Fibroblast of skin of scalp (primary cell): ENCODE measurements around the gene SH3GLB2. TPM values are rescaled to one million over a fixed set of nuclear protein-coding genes. Genes with fewer than 3 reads are reported as not detected.

ENCODE experiments used
- DNase-seq: peaks from one replicate; pipeline ENCODE4 v3.0.0-alpha.2; 2013
- polyA plus RNA-seq, 2 experiments: library from polyadenylated mRNA; unstranded; fragments of 120-200 nt; gene quantifications; one replicate each; pipeline ENCODE4 v1.2.1, GENCODE V29; 2013; ENCODE audit not compliant: insufficient read length in 2 of 2

The SH3GLB2 gene
- 33.4 TPM for polyA plus RNA-seq (2013, experiment 1 of 2; ENCODE audit: insufficient read length)
- polyA plus RNA-seq (2013, experiment 2 of 2; ENCODE audit: insufficient read length), result 33.1 TPM

- DNase-seq, result peak; percentile 95
Observed at GRCh38 chr9:129028192-129028966, at the start of gene SH3GLB2. TSS of gene SH3GLB2 (minus strand) at chr9:129028331. CDS start at chr9:129028154, 177 bp downstream.

DNA sequence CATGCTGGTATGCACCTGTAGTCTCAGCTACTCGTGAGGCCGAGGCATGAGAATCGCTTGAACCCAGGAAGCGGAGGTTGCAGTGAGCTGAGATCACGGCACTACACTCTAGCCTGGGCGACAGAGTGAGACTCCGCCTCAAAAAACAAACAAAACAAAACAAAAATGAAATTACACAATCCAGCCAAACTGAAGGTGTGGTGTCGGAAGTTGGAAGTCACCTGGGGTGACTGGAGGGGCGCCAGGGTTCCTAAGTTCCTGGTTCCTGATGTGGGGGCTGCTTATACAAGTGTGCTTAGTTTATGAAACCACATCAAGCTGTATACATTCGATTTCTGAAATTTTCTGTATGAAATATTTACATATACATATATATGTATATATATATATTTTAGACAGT is 49.1 kb upstream of the SH3GLB2 start:
- no peak for DNase-seq

- DNase-seq, result no peak
Observed at GRCh38 chr9:129076640-129077037, 48.5 kb upstream of the SH3GLB2 start.

GRCh38 chr9:129075996-129076639 is 48.0 kb upstream of the SH3GLB2 start:
- DNase-seq, result no peak

DNA sequence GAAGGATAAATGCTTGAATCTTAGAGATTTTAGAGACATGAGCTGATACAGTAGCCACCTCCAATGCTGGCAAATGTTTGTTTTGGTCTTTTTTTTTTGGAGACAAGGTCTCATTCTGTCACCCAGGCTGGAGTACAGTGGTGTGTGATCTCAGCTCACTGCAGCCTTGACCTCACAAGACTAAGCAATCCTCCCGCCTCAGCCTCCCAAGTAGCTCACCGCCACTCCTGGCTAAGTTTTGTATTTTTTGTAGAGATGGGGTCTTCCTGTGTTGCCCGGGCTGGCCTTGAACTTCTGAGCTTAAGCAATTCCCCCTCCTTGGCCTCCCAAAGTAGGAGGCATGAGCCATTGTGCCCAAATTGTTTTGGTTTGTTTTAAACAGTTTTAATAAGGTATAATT is 46.0 kb upstream of the SH3GLB2 start:
- no peak for DNase-seq

DNA sequence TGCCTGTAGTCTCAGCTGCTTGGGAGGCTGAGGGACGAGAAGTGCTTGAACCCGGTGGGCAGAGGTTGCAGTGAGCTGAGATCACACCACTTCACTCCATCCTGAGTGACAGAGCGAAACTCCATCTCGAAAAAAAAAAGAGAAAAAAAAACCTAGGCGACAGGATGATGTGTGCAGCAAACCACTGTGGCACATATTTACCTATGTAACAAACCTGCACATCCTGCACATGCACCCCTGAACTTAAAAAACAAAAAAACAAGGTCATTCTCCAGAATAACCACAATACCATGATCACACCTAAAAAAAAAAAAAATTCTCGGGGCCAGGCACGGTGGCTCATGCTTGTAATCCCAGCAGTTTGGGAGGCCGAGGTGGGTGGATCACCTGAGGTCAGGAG is 45.3 kb upstream of the SH3GLB2 start:
- no peak for DNase-seq

GRCh38 chr9:129072171-129072570 is 44.0 kb upstream of the SH3GLB2 start:
- DNase-seq, result no peak

- DNase-seq, result no peak
Observed at GRCh38 chr9:129071526-129072126, 43.5 kb upstream of the SH3GLB2 start.

DNA sequence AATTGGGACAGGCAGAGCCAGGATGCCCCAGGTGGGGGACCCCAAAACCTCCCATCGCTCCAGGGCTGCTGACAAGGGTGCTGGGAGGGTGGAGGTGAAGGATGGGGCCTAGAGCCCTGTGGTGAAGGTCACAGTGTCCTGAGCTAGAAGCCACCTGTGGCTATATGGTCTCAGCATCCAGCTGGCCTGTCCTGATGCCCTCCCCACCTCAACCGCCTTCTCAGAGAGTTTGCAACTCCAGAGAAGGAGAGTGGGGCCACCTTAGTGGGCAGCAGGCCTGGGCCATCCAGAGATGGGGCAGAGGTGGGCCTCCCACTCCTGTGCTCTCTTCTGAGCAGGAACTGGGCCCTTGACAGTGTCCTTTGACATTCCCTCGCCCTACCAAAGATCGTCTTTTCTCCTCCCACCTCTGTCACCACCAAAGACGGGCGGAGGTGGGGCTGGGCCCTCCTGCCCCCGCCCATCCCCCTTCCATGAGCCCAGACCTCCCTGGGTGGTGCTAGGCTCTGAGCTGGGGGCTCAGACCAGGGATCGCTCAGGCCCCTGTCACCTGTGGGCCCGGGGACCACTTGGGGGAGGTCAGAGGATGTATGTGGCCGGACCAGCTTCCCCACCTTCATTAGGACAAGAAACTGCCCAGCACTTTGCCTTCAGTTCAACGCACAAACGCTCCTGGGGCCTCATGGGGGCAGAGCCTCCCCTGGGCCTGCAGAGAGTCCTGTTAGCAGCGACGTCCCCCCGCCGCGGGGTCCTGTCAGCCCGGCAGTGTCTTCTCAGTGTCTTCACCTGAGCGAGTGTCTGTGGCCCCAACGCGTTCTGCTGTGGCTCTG is 42.8 kb upstream of the SH3GLB2 start:
- DNase-seq, result no peak

DNA sequence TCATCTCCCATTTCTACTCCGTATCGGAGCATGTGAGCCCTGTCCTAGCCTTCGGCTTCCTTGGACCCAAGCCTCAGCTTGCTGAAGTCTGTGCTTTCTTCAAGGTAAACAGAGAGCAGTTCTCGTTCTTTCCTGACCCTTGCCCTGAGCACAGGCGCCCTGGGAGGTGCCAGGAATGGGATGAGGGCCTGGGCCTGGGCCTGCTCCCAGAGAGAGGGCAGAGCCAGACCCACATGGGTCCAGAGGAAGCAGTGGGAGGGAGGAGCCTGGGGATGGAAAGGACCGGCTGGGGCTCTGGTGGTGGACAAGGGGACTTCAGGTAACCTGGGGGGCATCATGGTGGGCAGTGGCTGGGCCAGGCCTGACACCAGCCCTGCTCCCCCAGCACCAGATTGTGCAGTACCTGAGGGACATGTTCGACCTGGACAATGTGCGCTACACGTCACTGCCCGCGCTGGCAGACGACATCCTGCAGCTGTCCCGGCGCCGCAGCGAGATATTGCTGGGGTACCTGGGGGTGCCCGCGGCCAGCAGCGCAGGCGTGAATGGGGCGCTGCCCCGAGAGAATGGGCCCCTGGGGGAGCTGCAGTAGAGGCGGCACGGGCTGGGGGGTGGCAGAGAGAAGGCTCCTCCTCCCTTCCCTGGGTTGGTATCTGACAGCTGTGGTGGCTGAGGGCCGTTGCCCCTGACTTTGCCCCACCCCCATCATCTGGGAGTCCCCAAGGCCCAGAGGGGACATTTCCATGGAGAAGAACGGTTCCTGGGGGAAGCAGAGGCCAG is 41.9 kb upstream of the SH3GLB2 start:
- DNase-seq, result no peak

DNA sequence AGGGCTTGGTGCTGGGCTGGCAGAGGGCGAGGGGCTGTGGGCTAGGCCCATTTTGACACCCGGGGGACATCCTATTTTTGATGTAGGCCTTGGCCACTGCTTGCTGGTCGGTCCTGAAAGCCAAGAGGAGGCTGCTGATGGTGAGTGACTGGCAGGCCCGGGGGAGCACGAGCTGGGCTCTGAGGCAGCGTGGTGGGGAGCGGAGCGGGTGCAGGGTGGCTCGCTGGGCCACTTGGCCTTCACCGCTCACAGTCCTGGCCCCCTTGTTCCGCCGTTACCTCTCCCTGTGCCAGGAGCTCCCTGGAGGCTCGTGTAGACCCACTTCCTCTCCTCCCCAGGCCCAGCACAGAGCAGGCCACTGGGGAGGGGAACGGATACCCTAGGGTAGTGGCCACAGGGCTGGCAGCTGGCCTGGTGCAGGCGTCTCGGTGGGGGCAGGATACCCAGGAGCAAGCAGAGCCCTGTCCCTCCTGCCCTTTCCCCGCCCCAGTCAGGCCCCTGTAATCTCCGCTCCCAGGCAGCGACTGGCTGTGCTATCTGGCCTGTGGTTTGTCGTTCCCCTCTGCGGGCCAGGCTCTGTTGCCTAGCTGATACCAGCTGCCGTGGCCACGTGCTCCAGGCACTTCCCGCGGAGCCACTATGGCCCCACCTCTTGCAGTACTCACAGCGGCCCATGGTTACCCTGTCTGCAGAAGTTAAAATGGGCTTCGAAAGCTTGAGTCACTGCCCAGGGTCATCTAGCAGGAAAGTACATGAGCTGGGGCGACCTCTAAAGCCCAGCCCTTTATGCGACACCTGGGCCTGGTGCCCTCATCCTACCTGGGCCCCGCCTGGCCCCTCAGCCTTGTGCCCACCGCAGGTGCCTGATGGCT is 41.1 kb upstream of the SH3GLB2 start:
- DNase-seq, result no peak

DNA sequence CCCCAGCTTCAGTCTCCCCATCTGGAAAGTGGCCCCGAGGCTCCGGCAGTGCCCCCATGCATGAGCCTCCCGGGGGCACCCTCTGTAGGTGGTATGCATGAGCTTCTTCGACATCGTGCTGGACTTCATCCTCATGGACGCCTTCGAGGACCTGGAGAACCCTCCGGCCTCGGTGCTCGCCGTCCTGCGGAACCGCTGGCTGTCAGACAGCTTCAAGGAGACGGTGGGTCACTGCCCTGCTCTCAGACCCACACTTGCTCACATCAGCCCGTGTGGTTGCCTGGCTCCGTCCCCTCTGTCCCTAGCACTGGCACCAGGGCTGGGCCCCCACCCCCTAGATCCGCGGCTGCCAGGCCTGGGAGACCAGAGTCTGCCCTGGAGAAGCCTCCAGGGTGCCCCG is 40.0 kb upstream of the SH3GLB2 start:
- DNase-seq, result no peak

DNA sequence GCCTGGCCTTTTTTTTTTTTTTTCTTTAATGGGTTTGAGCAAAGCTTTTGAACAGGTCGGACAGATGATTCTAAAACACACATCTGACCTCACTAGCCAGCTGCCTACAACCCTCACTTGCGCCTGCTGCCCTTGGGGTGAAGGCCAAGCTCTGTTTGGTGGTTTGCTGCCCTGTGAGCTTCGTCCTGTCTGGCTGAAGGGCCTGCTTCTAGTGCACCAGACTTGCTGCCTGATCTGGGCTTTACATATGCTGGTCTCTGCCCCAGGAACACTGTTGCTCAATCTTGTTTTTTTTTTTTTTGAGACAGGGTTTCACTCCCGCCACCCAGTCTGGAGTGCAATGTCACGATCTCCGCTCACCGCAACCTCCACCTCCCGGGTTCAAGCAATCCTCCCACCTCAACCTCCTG is 36.4 kb upstream of the SH3GLB2 start:
- DNase-seq, result no peak

- no peak for DNase-seq
Observed at GRCh38 chr9:129063061-129063460, 34.9 kb upstream of the SH3GLB2 start.

- no peak for DNase-seq
Observed at GRCh38 chr9:129060991-129061390, 32.9 kb upstream of the SH3GLB2 start.

DNA sequence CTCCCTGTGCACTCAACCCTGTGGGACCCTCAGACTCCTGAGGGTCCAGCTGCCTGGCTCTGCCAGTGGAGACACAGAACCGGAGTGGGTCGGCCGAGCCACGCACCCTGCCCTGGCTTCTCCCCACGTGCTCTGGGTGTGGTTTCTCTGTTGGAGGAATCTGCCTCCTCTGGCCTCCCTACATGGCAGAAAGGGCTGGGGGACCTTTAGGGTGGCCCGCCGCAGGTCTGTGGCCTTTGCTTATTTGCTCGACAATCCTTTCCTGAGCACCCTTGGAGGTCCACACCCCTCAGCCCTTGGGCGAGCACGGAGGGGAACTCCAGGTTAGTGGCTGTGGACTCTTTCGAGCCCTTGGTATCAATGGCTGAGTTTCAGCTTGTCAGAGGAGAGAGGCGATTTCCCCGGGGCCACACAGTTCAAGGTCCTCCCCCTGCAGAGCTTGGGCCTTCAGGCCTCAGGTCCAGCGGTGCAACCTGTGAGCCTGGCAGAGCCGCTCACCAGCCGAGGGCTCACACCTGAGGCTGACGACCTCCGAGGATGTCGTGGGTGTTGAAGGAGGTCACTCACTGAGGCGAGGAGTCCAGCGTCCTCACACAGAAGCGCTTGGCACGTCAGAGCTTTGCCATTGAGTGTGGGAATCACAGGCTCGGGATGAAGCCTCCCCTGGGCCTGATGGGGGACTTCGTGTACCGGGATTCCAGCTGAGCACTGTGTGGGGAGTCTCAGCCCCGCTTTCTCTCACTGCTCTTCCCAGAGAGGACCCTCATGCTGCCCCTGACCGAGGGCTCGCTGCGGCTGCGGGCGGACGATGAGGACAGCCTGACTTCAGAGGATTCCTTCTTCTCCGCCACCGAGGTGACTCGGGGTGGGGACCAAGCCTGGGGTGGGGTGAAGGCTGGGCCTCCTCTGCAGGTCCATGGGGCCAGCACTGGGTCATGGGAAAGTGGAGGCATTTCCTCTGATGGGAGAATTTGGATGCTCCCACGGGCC is 32.0 kb upstream of the SH3GLB2 start:
- no peak for DNase-seq

DNA sequence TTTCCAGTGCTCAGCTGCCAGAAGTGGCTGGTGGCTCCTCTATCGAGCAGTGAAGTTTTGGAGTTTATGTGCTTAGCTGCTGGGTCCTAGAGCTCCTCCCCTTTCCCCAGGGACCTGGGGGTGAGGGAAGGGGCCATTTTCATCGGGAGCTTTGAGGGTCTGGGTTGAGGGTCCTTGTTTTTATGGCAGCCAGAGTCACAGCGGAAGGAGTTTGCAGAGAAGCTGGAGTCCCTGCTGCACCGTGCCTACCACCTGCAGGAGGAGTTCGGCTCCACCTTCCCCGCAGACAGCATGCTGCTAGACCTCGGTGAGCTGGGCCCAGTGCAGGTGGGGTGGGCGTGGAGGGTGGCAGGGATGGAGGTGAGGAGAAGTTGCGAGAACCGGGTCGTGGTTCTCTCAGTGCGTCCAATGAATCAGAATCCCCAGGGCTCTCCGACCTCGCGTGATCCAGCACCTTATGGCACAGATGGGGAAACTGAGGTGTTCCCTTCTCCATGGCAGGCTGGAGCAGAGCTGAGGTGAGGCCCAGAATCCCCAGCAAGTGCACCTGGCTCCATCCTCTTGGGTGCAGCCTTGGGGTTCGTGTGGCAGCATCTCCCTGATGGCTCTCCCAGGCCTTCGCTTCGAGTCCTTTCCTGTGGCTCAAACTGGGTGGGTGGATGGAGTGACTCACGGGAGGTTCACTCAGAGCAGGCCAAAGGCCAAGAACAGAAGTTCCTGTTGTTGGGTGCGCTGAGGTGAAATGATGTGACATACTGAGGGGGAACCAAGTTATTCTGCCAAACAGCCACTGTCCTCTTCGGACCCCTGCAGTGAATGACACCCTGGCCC is 31.0 kb upstream of the SH3GLB2 start:
- no peak for DNase-seq

GRCh38 chr9:129054163-129054851 is 26.2 kb upstream of the SH3GLB2 start:
- no peak for DNase-seq
